Right atrium auricular region (tissue), 2 donors: ENCODE data around the gene MCU. TPM values are rescaled to one million over a fixed set of nuclear protein-coding genes. Genes with fewer than 3 reads are reported as not detected.

Source experiments
- DNase-seq: peaks from one replicate; pipeline ENCODE4 v3.0.0-alpha.2; 2019; ENCODE audit warnings: low spot score
- H3K27ac ChIP-seq, 2 donors: fragments of 200-600 bp; sonication (generic); 1 replicate in 1 of 2; 2 replicates in 1 of 2; pipeline ENCODE4 v1.5.1; 2016 to 2019
- H3K27me3 ChIP-seq, 2 donors: fragments of 200-600 bp; sonication (generic); one replicate each; pipeline versions ENCODE4 v1.5.1 to v1.6.0; 2017 to 2019
- H3K36me3 ChIP-seq: fragments of 200-600 bp; sonication (generic); one replicate; pipeline ENCODE4 v1.5.1; 2016
- H3K4me1 ChIP-seq, 2 donors: fragments of 200-600 bp; sonication (generic); one replicate each; pipeline versions ENCODE4 v1.5.1 to v1.6.0; 2017 to 2019
- H3K4me3 ChIP-seq, 2 donors: fragments of 200-600 bp; sonication (generic); 1 replicate in 1 of 2; 2 replicates in 1 of 2; pipeline ENCODE4 v1.5.1; 2017 to 2019; ENCODE audit warnings: mild to moderate bottlenecking in 1 of 2, moderate library complexity in 1 of 2
- H3K9me3 ChIP-seq, 2 donors: fragments of 200-600 bp; sonication (generic); one replicate each; pipeline ENCODE4 v1.5.1; 2019
- CTCF ChIP-seq, 2 donors: fragments of 200-600 bp; sonication (generic); IDR thresholded peaks; one replicate each; pipeline ENCODE4 v1.5.1; 2019; ENCODE audit warnings: antibody characterized with exemption in 2 of 2
- total RNA-seq, 2 donors: library from RNA; depleted of rRNA; stranded (reverse); fragments of >200 nt; gene quantifications; one replicate each; pipeline ENCODE4 v1.1.0, GENCODE V29; 2016

The MCU gene
- total RNA-seq, 2 donors from 2014 or later, result 12.4 to 14.2 TPM

- DNase-seq, result no peak
- Histone ChIP-seq H3K27me3 (no peaks in the 10 kb centered on the region), H3K4me1 (no peaks in the 10 kb centered on the region), H3K4me3 (no peak overlapping the region), H3K27ac (no peak overlapping the region), H3K36me3 (no peaks in the 10 kb centered on the region), H3K9me3 (no peaks in the 10 kb centered on the region)
- TF ChIP-seq CTCF (IDR thresholded peaks at IDR 0.05), result no peak
These were observed 38.4 kb upstream of the MCU start for GRCh38 chr10:72653383-72654096.

GRCh38 chr10:72654720-72655119, 37.2 kb upstream of the MCU start:
- no peak overlapping the region for H3K27ac ChIP-seq
- H3K9me3 ChIP-seq, result no peaks in the 10 kb centered on the region
- no peaks in the 10 kb centered on the region for H3K27me3 ChIP-seq
- H3K36me3 ChIP-seq, result no peaks in the 10 kb centered on the region
- no peak for DNase-seq
- no peak for TF ChIP-seq CTCF (IDR thresholded peaks at IDR 0.05)
- H3K4me1 ChIP-seq, result no peaks in the 10 kb centered on the region
- H3K4me3 ChIP-seq, result no peak overlapping the region

GRCh38 chr10:72658696-72659400, 33.1 kb upstream of the MCU start:
- no peak overlapping the region for H3K27ac ChIP-seq
- no peak for DNase-seq
- no peaks in the 10 kb centered on the region for H3K36me3 ChIP-seq
- no peak for TF ChIP-seq CTCF (IDR thresholded peaks at IDR 0.05)
- no peak overlapping the region for H3K4me3 ChIP-seq
- no peaks in the 10 kb centered on the region for H3K9me3 ChIP-seq
- no peaks in the 10 kb centered on the region for H3K27me3 ChIP-seq
- no peaks in the 10 kb centered on the region for H3K4me1 ChIP-seq

GRCh38 chr10:72659694-72660093, 32.2 kb upstream of the MCU start:
- Histone ChIP-seq H3K36me3 (no peaks in the 10 kb centered on the region), H3K4me1 (no peaks in the 10 kb centered on the region), H3K4me3 (no peak overlapping the region), H3K9me3 (no peaks in the 10 kb centered on the region), H3K27me3 (no peaks in the 10 kb centered on the region), H3K27ac (no peak overlapping the region)
- DNase-seq, result no peak
- no peak for TF ChIP-seq CTCF (IDR thresholded peaks at IDR 0.05)

GRCh38 chr10:72660220-72660619, 31.7 kb upstream of the MCU start:
- no peaks in the 10 kb centered on the region for H3K4me1 ChIP-seq
- no peak for DNase-seq
- TF ChIP-seq CTCF (IDR thresholded peaks at IDR 0.05), result no peak
- no peaks in the 10 kb centered on the region for H3K27me3 ChIP-seq
- H3K27ac ChIP-seq, result no peak overlapping the region
- no peaks in the 10 kb centered on the region for H3K9me3 ChIP-seq
- H3K4me3 ChIP-seq, result no peak overlapping the region
- no peaks in the 10 kb centered on the region for H3K36me3 ChIP-seq
